ENCODE data around the gene ACTL7A.
"Not testable (repeated sequence)": the region's sequence is repeated elsewhere in the genome, so short reads cannot be mapped to it uniquely, and the experiment has no call there.

ACTL7A gene

GRCh38 chr9:108869092-108869725 lies 7.1 kb downstream of the ACTL7A start:
- Histone ChIP-seq H3K27ac (no peak overlapping the region), H3K4me3 (no peak overlapping the region)

GRCh38 chr9:108874058-108874788 lies 12.2 kb downstream of the ACTL7A start:
- H3K4me3 ChIP-seq, result no peak overlapping the region
- H3K27ac ChIP-seq, result no peak overlapping the region

- Histone ChIP-seq H3K27ac (no peak overlapping the region), H3K4me3 (no peak overlapping the region)
Observed at GRCh38 chr9:108876425-108876824, 14.4 kb downstream of the ACTL7A start.

- no peak overlapping the region for H3K4me3 ChIP-seq
- H3K27ac ChIP-seq, result no peak overlapping the region
Observed at GRCh38 chr9:108877524-108877923, 15.5 kb downstream of the ACTL7A start.

GRCh38 chr9:108880738-108881316 lies 18.8 kb downstream of the ACTL7A start:
- H3K4me3 ChIP-seq, result no peak overlapping the region
- no peak overlapping the region for H3K27ac ChIP-seq

- H3K4me3 ChIP-seq, result no peak overlapping the region
- no peak overlapping the region for H3K27ac ChIP-seq
Observed at GRCh38 chr9:108882052-108882888, 20.2 kb downstream of the ACTL7A start.

- H3K27ac ChIP-seq, result no peak overlapping the region
- no peak overlapping the region for H3K4me3 ChIP-seq
Observed at GRCh38 chr9:108883085-108883484, 21.0 kb downstream of the ACTL7A start.

GRCh38 chr9:108884701-108885100 lies 22.6 kb downstream of the ACTL7A start:
- Histone ChIP-seq H3K27ac (no peak overlapping the region), H3K4me3 (no peak overlapping the region)

GRCh38 chr9:108885643-108886348 lies 23.7 kb downstream of the ACTL7A start:
- Histone ChIP-seq H3K4me3 (no peak overlapping the region), H3K27ac (no peak overlapping the region)

GRCh38 chr9:108886594-108887271 lies 24.7 kb downstream of the ACTL7A start:
- not testable (repeated sequence) for H3K4me3 ChIP-seq, H3K27ac ChIP-seq

GRCh38 chr9:108889649-108890067 lies 27.6 kb downstream of the ACTL7A start:
- Histone ChIP-seq H3K4me3 (no peak overlapping the region), H3K27ac (no peak overlapping the region)

- no peak overlapping the region for H3K4me3 ChIP-seq
- no peak overlapping the region for H3K27ac ChIP-seq
Observed at GRCh38 chr9:108894225-108894997, 32.3 kb downstream of the ACTL7A start.

GRCh38 chr9:108897324-108898096 lies 35.4 kb downstream of the ACTL7A start:
- Histone ChIP-seq H3K4me3 (no peak overlapping the region), H3K27ac (no peak overlapping the region)

- not testable (repeated sequence) for H3K27ac ChIP-seq, H3K4me3 ChIP-seq
Observed at GRCh38 chr9:108899023-108899695, 37.1 kb downstream of the ACTL7A start.

- H3K4me3 ChIP-seq, result no peak overlapping the region
Observed at GRCh38 chr9:108900176-108900575, 38.1 kb downstream of the ACTL7A start.

GRCh38 chr9:108903420-108904103 lies 41.5 kb downstream of the ACTL7A start:
- Histone ChIP-seq H3K4me3 (no peak overlapping the region), H3K27ac (no peak overlapping the region)

More at GRCh38 chr9:108900176-108900575, 38.1 kb downstream of the ACTL7A start:
- no peak overlapping the region for H3K27ac ChIP-seq

Data from skin epidermis (tissue), 12 donors.